Progenitor cell of endocrine pancreas (in vitro differentiated cells): ENCODE results near the gene LTBP2. TPM values are rescaled to one million over a fixed set of nuclear protein-coding genes. Genes with fewer than 3 reads are reported as not detected.

Experiments
- DNase-seq: peaks from one replicate; pipeline ENCODE4 v3.0.0; 2021; ENCODE audit warnings: low spot score; ENCODE audit not compliant: unreplicated experiment
- H3K27ac Mint-ChIP-seq: 2 replicates; pipeline ENCODE4 v1.8.0; 2021; ENCODE audit warnings: mild to moderate bottlenecking, moderate library complexity, mixed read lengths
- H3K27me3 Mint-ChIP-seq: 2 replicates; pipeline ENCODE4 v1.8.0; 2021; ENCODE audit warnings: mixed read lengths
- H3K36me3 Mint-ChIP-seq: 2 replicates; pipeline ENCODE4 v1.8.0; 2022; ENCODE audit warnings: mixed read lengths; ENCODE audit not compliant: insufficient read depth
- H3K4me1 Mint-ChIP-seq: 2 replicates; pipeline ENCODE4 v1.8.0; 2021; ENCODE audit warnings: low read depth, mixed read lengths
- H3K4me3 Mint-ChIP-seq: 2 replicates; pipeline ENCODE4 v1.8.0; 2021; ENCODE audit warnings: low read depth, mild to moderate bottlenecking, moderate library complexity, mixed read lengths
- H3K9me3 Mint-ChIP-seq: 2 replicates; pipeline ENCODE4 v1.8.0; 2021; ENCODE audit warnings: low read depth, mixed read lengths
- total RNA-seq: library from RNA; stranded (reverse); gene quantifications from 2 replicates; pipeline ENCODE4 v1.2.1, GENCODE V29; 2021
- TF ChIP-seq, protein P1 (sequence below): fragments of 200-600 bp; sonication (generic); IDR thresholded peaks from one replicate; pipeline ENCODE4 v1.5.0; 2021; ENCODE audit warnings: antibody characterized with exemption, mild to moderate bottlenecking; ENCODE audit not compliant: unreplicated experiment

LTBP2 gene
- total RNA-seq, 1 donor from 2014 or later = 0.79 TPM

DNA sequence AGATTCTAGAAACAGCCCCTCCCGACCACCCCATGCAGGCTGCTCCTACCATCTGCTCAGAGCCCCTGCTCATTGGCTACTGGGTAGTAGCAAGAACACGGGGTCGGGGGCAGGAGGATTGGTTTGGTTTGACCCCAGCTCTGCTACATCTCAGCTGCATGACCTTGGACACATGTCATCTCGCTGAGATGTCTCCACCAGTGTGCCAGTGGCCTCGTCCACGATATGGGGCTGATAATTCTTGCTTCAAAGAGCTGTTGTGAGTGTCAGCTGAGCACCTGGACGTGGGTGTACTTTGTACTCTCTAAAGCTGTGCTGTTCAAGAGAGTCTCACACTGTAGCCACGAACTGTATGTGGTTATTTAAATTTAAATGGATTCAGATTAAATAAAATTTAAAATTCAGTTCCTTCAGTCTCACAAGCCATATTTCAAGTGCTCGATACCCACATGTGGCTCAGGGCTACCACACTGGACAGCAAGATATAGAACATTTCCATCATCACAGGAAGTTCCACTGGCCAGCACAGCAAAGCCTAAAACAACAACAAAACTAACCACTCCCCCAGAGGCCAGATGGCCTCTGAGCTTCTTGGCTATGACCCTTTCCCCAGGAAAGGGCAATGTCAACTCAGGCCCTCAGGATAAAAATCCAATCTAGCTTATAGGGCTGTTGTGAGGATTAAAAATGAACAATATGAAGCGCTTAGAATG, 18.6 kb downstream of the LTBP2 start:
- Mint-ChIP-seq H3K4me3 (no peak overlapping the region), H3K36me3 (no peaks in the 10 kb centered on the region), H3K27me3 (peaks cover 11% of the 10 kb centered on the region), H3K27ac (no peak overlapping the region), H3K9me3 (no peaks in the 10 kb centered on the region), H3K4me1 (no peaks in the 10 kb centered on the region)
- DNase-seq = no peak
- TF ChIP-seq, protein P1, sequence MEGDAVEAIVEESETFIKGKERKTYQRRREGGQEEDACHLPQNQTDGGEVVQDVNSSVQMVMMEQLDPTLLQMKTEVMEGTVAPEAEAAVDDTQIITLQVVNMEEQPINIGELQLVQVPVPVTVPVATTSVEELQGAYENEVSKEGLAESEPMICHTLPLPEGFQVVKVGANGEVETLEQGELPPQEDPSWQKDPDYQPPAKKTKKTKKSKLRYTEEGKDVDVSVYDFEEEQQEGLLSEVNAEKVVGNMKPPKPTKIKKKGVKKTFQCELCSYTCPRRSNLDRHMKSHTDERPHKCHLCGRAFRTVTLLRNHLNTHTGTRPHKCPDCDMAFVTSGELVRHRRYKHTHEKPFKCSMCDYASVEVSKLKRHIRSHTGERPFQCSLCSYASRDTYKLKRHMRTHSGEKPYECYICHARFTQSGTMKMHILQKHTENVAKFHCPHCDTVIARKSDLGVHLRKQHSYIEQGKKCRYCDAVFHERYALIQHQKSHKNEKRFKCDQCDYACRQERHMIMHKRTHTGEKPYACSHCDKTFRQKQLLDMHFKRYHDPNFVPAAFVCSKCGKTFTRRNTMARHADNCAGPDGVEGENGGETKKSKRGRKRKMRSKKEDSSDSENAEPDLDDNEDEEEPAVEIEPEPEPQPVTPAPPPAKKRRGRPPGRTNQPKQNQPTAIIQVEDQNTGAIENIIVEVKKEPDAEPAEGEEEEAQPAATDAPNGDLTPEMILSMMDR = no peak

- no peaks in the 10 kb centered on the region for H3K9me3 Mint-ChIP-seq
- no peak overlapping the region for H3K4me3 Mint-ChIP-seq
- no peaks in the 10 kb centered on the region for H3K36me3 Mint-ChIP-seq
- no peak for DNase-seq
- no peak overlapping the region for H3K27ac Mint-ChIP-seq
- H3K27me3 Mint-ChIP-seq = peaks cover 7% of the 10 kb centered on the region
- TF ChIP-seq, protein P1 = no peak
- H3K4me1 Mint-ChIP-seq = no peaks in the 10 kb centered on the region
Observed at GRCh38 chr14:74592476-74593201, 19.4 kb downstream of the LTBP2 start.

- no peak for DNase-seq
- Mint-ChIP-seq H3K4me1 (no peaks in the 10 kb centered on the region), H3K4me3 (no peak overlapping the region), H3K9me3 (no peaks in the 10 kb centered on the region), H3K36me3 (no peaks in the 10 kb centered on the region), H3K27me3 (peaks cover 7% of the 10 kb centered on the region), H3K27ac (no peak overlapping the region)
- TF ChIP-seq, protein P1 = no peak
Observed at GRCh38 chr14:74591899-74592298, 20.1 kb downstream of the LTBP2 start.

DNA sequence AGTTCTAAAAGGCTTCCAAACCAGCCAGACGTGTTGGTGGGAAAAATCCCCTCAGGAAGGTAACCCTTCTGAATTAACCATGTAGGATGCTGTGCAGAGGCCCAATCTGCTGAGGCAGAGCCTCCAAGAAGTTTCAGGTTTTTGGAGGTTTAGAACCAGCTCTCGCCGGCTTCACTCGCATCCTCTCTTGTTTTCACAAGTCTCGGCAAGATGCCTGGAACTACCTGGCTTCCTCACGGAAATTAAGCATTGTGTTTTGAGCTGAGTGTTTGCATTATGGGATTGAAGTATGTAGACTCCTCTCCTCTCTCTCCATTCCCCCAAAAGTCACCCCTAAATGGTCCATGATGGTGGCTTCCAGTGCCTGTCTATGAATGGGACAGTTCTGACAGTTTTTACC, 20.6 kb downstream of the LTBP2 start:
- Mint-ChIP-seq H3K27me3 (peaks cover 2% of the 10 kb centered on the region), H3K9me3 (no peaks in the 10 kb centered on the region), H3K4me1 (no peaks in the 10 kb centered on the region), H3K36me3 (no peaks in the 10 kb centered on the region), H3K4me3 (no peak overlapping the region), H3K27ac (no peak overlapping the region)
- TF ChIP-seq, protein P1 = no peak
- DNase-seq = no peak

DNA sequence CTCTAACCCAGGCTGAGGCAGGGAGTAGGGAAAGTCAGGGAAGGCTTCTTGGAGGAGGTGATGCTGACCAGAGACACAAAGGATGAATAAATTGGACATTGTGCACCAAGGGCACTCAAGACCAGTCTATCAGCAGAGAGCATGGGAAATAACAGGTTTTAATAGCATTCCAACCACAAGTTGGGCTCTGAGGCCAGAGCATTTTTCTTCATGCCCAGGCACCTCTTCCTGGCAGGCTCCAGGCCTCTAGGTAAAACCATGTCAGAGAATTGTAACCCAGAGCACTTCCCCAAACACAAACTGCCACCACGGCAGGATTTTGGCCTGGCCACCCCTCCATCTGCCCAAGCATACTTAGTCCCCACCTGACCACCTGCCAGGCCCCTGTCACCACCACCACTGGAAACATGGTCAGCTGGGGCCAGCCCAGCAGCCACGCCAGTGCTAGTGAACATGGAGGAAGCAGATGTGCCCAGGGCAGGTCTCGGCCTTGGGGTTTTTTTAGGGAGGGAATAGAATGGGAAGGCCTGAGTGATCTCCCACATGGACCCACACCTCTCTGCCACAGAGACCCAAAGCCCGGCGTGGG, 22.7 kb downstream of the LTBP2 start:
- peaks cover 4% of the 10 kb centered on the region for H3K27me3 Mint-ChIP-seq
- TF ChIP-seq, protein P1 = no peak
- H3K4me3 Mint-ChIP-seq = no peak overlapping the region
- no peaks in the 10 kb centered on the region for H3K36me3 Mint-ChIP-seq
- no peaks in the 10 kb centered on the region for H3K4me1 Mint-ChIP-seq
- no peaks in the 10 kb centered on the region for H3K9me3 Mint-ChIP-seq
- DNase-seq = no peak
- H3K27ac Mint-ChIP-seq = no peak overlapping the region
